Right atrium auricular region (tissue), 2 donors: Measurements from ENCODE around the gene DNMBP. TPM values are rescaled to one million over a fixed set of nuclear protein-coding genes. Genes with fewer than 3 reads are reported as not detected.

Experiments used
- DNase-seq: peaks from one replicate; pipeline ENCODE4 v3.0.0-alpha.2; 2019; ENCODE audit warnings: low spot score
- H3K27ac ChIP-seq, 2 donors: fragments of 200-600 bp; sonication (generic); 1 replicate in 1 of 2; 2 replicates in 1 of 2; pipeline ENCODE4 v1.5.1; 2016 to 2019
- H3K27me3 ChIP-seq, 2 donors: fragments of 200-600 bp; sonication (generic); one replicate each; pipeline versions ENCODE4 v1.5.1 to v1.6.0; 2017 to 2019
- H3K36me3 ChIP-seq: fragments of 200-600 bp; sonication (generic); one replicate; pipeline ENCODE4 v1.5.1; 2016
- H3K4me1 ChIP-seq, 2 donors: fragments of 200-600 bp; sonication (generic); one replicate each; pipeline versions ENCODE4 v1.5.1 to v1.6.0; 2017 to 2019
- H3K4me3 ChIP-seq, 2 donors: fragments of 200-600 bp; sonication (generic); 1 replicate in 1 of 2; 2 replicates in 1 of 2; pipeline ENCODE4 v1.5.1; 2017 to 2019; ENCODE audit warnings: mild to moderate bottlenecking in 1 of 2, moderate library complexity in 1 of 2
- H3K9me3 ChIP-seq, 2 donors: fragments of 200-600 bp; sonication (generic); one replicate each; pipeline ENCODE4 v1.5.1; 2019
- total RNA-seq, 2 donors: library from RNA; depleted of rRNA; stranded (reverse); fragments of >200 nt; gene quantifications; one replicate each; pipeline ENCODE4 v1.1.0, GENCODE V29; 2016
- TF ChIP-seq, protein P1 (sequence below), 2 donors: fragments of 200-600 bp; sonication (generic); IDR thresholded peaks; one replicate each; pipeline ENCODE4 v1.5.1; 2019; ENCODE audit warnings: antibody characterized with exemption in 2 of 2

DNMBP gene
- total RNA-seq, 2 donors from 2014 or later = 5.8 to 8.2 TPM

- DNase-seq = no peak
- peaks cover 0 to 32% of the 10 kb centered on the region in 2 donors for H3K4me1 ChIP-seq
- TF ChIP-seq, protein P1, sequence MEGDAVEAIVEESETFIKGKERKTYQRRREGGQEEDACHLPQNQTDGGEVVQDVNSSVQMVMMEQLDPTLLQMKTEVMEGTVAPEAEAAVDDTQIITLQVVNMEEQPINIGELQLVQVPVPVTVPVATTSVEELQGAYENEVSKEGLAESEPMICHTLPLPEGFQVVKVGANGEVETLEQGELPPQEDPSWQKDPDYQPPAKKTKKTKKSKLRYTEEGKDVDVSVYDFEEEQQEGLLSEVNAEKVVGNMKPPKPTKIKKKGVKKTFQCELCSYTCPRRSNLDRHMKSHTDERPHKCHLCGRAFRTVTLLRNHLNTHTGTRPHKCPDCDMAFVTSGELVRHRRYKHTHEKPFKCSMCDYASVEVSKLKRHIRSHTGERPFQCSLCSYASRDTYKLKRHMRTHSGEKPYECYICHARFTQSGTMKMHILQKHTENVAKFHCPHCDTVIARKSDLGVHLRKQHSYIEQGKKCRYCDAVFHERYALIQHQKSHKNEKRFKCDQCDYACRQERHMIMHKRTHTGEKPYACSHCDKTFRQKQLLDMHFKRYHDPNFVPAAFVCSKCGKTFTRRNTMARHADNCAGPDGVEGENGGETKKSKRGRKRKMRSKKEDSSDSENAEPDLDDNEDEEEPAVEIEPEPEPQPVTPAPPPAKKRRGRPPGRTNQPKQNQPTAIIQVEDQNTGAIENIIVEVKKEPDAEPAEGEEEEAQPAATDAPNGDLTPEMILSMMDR (IDR thresholded peaks at IDR 0.05) = no peak
These were observed 80.4 kb downstream of the DNMBP start for GRCh38 chr10:99929360-99929759.

GRCh38 chr10:99927721-99928280 is 81.9 kb downstream of the DNMBP start:
- no peak for DNase-seq
- Histone ChIP-seq H3K4me1 (peaks cover 0 to 32% of the 10 kb centered on the region in 2 donors), H3K9me3 (no peaks in the 10 kb centered on the region), H3K27ac (peak overlapping the region; percentile 25 to 26), H3K4me3 (no peak overlapping the region), H3K27me3 (no peaks in the 10 kb centered on the region), H3K36me3 (no peaks in the 10 kb centered on the region)
- TF ChIP-seq, protein P1 (IDR thresholded peaks at IDR 0.05) = no peak

More at GRCh38 chr10:99929360-99929759, 80.4 kb downstream of the DNMBP start:
- Histone ChIP-seq H3K36me3 (no peaks in the 10 kb centered on the region), H3K9me3 (no peaks in the 10 kb centered on the region), H3K4me3 (no peak overlapping the region), H3K27me3 (no peaks in the 10 kb centered on the region), H3K27ac (no peak overlapping the region)

GRCh38 chr10:99926925-99927720 is 82.6 kb downstream of the DNMBP start:
- Histone ChIP-seq H3K4me3 (no peak overlapping the region), H3K27me3 (no peaks in the 10 kb centered on the region), H3K27ac (peak overlapping the region in 1 of 2 donors; percentile 4), H3K9me3 (no peaks in the 10 kb centered on the region), H3K36me3 (no peaks in the 10 kb centered on the region), H3K4me1 (peaks cover 0 to 30% of the 10 kb centered on the region in 2 donors)
- no peak for DNase-seq
- TF ChIP-seq, protein P1 (IDR thresholded peaks at IDR 0.05) = no peak

DNA sequence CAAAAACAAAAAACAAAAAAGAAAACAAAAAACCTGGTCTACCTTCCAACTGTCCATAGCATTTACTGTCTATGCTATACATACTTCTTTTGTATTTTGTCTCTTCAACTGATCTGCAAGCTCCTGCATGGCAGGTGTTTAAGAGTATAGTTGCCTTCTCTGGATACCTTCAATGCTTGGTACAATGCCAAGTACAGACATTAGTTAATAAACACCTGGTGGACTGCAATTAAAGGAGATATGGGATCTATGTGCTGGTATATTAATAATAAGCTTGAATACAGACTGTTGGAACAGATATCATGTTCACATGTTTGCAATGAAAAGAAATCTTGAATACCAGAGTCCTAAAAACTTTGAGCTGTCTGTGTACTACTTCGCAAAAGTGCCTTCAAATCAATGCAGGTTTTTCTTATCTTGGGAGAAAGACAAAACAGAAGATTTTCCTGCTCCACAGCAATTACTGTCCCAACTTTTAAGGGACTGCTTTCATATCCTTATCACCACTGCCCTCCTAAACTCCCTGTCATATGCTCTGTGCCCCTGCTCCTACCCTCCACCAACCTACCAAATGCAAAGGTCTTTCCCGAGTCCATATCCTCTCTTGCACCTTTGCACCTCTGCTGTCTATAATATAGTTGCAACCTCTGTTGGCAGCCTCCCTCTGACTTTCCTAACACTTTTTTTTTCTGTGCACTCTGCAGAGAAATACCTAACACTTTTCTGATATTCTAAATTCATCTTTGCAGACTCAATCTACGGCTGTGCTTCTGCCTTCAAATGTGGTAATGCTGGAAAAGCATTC is 85.1 kb downstream of the DNMBP start:
- no peak for DNase-seq
- no peaks in the 10 kb centered on the region for H3K9me3 ChIP-seq
- H3K27ac ChIP-seq = no peak overlapping the region
- H3K27me3 ChIP-seq = no peaks in the 10 kb centered on the region
- H3K4me3 ChIP-seq = no peak overlapping the region
- no peaks in the 10 kb centered on the region for H3K36me3 ChIP-seq
- TF ChIP-seq, protein P1 (IDR thresholded peaks at IDR 0.05) = no peak
- H3K4me1 ChIP-seq = peaks cover 0 to 23% of the 10 kb centered on the region in 2 donors

DNA sequence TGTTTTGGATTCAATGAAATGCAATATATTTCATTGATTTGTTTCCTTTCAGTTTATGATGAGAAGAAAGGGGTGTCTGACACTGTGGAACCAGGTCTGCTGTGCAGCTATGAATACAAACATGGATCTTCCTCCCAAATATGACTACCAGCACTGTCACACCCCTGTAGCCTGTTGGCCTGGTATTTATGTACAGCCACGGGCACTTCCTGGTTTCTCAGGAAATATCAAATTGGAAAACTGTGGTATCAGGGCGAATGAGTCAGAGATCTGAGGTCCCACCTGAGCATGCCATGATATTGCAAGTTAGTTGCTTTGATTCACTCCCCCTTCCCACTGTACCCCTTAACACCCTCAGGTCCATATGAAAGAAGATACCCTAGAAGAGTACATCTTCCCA is 87.8 kb downstream of the DNMBP start:
- Histone ChIP-seq H3K36me3 (no peaks in the 10 kb centered on the region), H3K4me1 (peaks cover 0 to 20% of the 10 kb centered on the region in 2 donors), H3K9me3 (no peaks in the 10 kb centered on the region), H3K27ac (no peak overlapping the region), H3K27me3 (no peaks in the 10 kb centered on the region), H3K4me3 (no peak overlapping the region)
- TF ChIP-seq, protein P1 (IDR thresholded peaks at IDR 0.05) = no peak
- no peak for DNase-seq
